NCI-H774 (cell line): Measurements from ENCODE around the gene DNAJC7.
A peak's percentile ranks its signal among the peaks of the same experiment; 100 is the strongest.
"Not testable (repeated sequence)": the region's sequence is repeated elsewhere in the genome, so short reads cannot be mapped to it uniquely, and the experiment has no call there.

Experiments
- DNase-seq: peaks from one replicate; lab custom pipeline; 2025; lab: John Stamatoyannopoulos, UW

DNAJC7 gene

DNA sequence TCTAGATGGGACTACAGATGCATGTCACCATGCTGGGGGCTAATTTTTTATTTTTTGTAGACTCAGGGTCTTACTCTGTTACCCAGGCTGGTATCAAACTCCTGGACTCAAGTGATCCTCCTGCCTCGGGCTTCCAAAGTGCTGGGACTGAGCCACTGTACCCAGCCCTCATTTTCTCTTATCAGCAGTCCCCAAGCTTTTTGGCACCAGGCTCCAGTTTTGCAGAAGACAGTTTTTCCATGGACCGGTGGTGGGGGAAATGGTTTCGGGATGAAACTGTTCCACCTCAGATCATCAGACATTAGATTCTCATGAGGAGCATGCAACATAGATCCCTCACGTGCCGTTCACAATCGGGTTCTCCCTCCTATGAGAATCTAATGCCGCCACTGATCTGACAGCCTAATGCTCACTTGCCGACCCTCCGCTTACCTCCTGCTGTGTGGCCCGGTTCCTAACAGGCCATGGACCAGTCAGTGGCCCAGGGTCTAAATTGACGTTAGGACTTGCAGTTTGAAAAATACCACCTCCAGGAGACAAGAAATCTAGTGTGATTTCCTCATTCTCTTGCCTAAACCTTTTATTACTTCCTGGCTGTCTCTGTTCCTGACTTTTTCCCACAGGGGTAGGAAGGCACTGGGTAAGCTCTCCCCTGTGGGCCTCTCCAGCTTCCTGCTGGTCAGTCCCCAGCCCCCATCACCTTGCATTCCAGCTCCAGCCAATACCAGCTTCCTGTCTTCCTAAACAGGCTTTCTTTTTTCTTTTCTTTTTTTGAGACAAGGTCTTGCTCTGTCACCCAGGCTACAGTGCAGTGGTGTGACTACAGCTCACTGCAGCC is 60.0 kb downstream of the DNAJC7 start:
- DNase-seq, result no peak

DNA sequence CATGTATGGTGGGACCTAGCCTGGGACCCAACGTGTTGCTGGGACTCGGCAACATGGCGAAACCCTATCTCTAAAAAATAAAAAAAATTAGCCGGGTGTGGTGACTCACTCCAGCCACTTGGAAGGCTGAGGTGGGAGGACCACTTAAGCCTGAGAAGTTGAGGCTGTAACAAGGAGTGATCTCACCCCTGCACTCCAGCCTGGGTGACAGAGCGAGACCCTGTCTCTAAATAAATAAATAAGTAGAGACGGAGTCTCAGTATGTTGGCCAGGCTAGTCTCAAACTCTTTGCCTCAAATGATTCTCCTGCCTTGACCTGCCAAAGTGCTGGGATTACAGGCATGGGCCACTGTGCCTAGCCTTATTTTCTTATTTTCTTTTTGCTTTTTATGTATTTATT is 60.7 kb downstream of the DNAJC7 start:
- DNase-seq, result no peak

DNA sequence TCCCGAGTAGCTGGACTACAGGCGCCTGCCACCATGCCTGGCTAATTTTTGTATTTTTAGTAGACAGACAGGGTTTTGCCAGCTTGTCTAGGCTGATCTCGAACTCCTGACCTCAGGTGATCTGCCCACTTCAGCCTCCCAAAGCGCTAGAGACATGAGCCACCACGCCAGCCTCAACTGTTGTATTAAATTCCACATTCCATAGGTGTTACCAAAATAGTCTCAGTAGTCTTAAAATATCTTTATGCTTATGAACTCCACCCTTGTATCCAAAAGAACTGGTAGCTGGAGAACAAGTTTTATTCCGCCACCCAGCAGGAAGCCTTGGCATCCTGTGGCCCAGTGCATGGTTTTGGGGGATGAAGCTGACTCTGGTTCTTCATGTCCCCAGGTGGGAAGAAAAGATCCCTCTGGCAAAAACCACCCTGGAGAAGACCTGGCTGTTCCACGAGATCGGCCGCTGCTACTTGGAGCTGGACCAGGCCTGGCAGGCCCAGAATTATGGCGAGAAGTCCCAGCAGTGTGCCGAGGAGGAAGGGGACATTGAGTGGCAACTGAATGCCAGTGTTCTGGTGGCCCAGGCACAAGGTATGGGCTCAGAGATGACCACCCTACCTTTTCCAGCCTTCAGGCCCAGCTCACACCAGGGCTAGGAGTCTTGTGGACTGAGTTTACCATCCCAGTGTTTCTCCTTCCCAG is 68.3 kb downstream of the DNAJC7 start:
- DNase-seq, result no peak

DNA sequence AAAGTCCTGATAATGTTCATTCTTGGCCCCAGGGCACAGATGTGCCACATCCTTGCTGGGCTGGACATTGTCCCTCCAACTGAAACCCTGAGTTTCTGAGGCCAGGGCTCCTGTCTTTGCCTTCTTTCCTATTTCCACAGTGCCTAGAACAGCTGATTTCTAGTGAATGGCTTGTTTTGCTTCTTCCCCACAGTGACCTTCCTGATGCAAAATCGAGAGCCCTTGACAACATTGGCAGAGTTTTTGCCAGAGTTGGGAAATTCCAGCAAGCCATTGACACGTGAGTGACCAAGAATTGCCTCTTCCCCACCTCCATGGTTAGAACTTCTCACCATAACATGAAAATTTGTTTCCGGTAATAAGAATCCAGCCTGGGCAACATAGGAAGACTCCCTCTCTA is 72.3 kb downstream of the DNAJC7 start:
- no peak for DNase-seq

DNA sequence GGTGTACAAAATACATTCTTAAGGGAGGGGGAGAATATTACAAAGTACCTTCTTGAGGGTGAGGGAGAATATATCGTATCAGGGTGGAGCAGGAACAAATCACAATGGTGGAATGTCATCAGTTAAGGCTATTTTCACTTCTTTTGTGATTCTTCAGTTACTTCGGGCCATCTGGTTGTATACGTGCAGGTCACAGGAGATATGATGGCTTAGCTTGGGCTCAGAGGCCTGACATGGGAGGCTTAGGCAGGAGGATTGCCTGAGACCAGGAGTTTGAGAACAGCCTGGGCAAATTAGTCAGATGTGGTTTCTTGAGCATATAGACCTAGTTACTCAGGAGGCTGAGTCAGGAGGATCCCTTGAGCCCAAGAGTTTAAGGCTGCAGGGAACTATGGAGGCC is 73.7 kb downstream of the DNAJC7 start:
- no peak for DNase-seq

DNA sequence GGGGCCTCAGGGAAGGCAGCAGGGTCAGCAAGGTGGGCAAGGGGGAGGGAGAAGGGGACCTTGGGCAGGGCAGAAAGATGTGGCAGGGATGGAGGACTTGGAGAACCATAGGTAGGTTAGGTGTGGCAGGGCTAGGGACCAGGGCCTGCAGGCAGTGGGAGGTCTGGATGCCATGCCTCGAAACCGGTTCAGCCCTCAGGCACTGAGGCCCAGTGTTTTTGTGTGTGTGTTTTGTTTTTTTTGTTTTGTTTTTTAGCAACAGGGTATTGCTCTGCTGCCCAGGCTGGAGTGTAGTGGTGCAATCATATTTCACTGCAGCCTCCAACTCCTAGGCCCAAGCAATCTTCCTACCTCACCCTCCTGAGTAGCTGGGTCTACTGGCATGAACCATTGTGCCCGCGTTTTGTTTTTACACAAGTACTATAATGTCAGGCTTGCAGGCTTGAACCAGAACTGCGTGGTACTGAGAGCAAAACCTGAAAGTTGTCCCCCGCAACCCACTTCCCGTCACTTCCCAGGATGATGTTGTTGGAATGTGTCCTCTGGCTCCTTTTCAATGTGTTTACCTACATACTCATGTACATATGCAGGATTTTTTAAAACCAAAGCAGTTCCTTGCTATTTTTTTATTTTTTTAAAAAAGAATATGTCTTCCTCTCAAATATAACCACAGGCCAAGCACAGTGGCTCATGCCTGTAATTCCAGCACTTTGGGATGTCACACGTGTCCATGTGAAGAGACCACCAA is 74.4 kb downstream of the DNAJC7 start:
- DNase-seq, result no peak

DNA sequence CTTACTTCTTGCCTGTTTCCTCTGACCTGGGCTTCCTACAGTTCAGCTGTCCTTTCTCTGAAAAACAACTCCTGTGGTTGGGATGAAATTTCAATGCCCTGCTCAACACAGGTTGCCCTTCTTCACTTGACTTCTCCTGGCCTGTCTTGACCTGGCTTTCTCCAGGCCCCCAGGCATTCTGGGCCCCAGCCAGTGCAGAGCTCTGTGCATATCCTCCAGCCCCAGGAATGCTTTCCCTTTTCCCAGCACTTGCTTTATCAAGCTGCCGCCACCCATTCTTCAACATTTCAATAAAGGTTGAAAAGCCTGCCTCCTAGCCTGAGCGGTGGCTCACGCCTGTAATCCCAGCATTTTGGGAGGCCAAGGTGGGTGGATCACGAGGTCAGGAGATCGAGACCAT is 76.1 kb downstream of the DNAJC7 start:
- no peak for DNase-seq

DNA sequence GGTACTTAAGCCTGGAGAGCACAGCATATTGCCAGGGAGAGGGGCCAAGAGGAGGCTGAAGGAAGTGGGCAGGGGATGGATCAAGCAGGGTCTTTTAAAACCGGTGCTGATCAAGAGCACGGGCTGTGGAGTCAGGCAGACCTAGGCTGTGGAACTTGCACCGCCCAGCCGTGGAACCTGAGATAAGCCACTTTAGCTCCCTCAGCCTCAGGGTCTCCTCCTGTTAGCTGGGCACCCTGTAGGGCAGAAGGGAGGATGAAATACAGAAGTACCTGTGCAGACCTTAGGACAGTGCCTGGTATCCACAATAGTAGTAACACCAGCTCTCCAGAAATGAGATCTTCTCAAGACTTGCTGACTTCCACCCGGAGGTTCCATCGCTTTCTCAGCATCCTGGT is 77.5 kb downstream of the DNAJC7 start:
- no peak for DNase-seq

DNA sequence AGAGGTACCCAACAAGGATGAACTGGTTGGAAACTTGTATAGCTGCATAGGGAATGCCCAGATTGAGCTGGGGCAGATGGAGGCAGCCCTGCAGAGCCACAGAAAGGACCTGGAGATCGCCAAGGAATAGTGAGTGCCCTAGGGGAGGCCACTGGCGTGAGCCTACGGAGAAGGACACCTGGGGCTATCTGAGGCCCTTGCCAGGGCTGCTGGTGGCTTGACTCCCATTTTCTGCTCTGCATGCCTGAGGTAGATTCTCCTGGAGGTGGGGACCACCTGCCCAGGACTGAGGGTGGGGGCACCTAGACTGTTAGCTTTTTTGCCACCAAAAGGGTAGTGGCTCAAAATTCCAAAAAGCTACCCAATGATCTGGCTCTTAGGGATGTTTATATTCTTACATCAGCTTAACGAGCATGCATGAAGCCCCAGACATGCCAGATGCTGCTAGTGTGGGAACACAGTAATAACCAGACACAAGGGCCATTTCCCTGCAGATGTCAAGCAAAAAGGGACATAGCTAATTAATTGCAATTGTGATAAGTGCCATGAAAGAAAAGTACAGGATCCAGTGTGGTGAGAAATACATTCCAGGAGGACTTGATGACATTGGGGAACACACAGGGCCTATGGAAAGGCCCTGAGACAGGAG is 78.1 kb downstream of the DNAJC7 start:
- DNase-seq, result no peak

DNA sequence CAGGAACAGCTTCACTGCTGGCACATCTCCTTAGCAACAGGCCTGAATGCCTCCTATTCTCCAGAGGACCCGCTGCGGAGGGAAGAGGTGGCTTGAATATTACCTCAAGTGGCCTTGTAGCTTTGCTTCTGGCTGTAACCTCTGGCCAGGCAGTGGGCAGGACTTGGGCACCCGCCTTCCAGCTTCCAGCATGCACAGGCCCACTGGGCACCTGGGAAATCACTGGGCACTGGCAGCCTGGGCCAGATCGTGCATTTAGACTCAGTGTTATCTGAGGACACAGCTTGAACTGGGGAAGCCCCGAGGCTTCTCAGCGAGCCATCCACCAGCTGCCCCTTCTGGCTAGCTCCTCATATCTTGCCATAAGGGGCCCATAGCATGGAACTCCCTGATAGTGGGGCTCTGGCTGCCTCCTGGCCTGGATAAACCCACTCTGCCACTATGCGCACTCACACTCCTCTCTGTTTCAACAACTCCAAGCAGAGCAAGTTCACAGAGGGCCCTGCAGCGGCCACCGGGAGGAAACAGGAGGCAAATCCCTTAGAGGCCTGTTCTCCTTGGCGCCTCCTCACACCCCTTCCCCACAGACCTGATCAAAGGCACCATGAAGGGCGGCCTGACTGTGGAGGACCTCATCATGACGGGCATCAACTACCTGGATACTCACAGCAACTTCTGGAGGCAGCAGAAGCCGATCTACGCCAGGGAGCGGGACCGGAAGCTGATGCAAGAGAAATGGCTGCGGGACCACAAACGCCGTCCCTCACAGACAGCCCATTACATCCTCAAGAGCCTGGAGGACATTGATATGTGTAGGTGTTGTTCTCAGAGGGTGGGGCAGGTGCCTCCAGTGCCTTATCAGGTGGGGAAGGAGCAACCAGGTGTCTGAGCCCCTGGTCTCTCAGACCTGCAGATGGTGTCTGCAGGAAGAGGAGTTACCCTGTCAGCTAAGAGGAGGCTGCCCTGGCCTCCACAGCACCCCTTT is 79.0 kb downstream of the DNAJC7 start:
- DNase-seq, result no peak

DNA sequence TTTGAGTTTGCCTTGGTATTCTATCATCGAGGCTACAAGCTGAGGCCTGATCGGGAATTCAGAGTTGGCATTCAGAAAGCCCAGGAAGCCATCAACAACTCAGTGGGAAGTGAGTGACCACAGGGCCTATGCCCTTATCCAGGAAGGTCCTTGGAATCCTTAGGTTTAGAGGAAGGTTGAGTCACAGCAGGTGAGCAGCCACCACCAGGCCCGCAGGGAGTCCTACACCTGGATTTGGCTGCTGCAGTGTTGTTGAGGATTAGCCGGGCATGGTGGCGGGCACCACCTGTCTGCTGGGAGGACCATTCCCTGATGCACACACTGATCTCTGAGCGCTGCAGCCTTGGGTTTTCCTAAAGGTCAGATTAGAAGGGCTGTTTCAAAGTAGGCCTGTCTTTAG is 81.6 kb downstream of the DNAJC7 start:
- no peak for DNase-seq

DNA sequence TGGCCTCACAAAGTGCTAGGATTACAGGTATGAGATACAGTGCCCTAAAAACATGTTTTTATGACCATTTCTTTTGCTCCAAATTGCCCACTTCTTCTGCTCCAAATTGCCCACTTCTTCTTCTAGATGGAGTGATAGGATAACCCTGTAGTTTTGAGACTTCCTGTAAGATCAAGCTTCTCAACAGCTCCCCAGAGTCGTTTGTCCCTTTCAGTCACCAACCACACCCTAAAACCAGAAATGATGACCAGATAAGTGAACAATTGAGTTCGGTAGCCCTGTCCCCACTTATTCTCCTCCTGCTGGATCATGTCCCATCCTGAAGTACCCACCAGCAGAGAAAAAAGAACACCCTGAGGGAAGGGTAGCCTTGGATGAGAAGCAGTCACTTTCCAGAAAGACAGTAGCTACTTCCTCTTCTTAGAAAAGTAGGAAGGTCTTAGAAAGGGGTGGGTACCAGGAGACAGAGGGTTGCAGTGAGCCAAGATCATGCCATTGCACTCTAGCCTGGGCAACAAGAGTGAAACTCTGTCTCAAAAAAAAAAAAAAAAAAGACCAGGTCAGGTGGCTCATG is 84.3 kb downstream of the DNAJC7 start:
- DNase-seq, result no peak

DNA sequence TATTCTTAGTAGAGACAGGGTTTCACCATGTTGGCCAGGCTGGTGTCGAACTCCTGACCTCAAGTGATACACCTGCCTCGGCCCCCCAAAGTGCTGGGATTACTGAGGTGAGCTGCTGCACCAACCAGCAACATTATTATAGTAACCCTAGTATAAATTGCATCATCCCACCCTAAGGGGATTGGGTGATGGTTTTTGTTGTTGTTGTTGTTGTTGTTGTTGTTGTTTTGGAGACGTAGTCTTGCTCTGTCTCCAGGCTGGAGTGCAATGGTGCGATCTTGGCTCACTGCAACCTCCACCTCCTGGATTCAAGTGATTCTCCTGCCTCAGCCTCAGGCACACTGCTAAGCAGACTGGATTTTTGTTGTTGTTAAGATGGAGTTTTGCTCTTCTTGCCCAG is 85.5 kb downstream of the DNAJC7 start:
- DNase-seq, result not testable (repeated sequence)

DNA sequence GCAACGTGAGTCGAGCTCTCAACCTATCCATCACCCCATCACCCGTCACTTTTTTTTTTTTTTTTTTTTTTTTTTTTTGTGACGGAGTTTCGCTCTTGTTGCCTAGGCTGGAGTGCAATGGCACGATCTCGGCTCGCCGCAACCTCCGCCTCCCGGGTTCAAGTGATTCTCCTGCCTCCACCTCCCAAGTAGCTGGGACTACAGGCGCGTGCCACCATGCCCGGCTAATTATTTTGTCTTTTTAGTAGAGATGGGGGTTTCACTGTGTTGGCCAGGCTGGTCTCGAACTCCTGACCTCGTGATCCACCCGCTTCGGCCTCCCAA is 86.4 kb downstream of the DNAJC7 start:
- not testable (repeated sequence) for DNase-seq

DNA sequence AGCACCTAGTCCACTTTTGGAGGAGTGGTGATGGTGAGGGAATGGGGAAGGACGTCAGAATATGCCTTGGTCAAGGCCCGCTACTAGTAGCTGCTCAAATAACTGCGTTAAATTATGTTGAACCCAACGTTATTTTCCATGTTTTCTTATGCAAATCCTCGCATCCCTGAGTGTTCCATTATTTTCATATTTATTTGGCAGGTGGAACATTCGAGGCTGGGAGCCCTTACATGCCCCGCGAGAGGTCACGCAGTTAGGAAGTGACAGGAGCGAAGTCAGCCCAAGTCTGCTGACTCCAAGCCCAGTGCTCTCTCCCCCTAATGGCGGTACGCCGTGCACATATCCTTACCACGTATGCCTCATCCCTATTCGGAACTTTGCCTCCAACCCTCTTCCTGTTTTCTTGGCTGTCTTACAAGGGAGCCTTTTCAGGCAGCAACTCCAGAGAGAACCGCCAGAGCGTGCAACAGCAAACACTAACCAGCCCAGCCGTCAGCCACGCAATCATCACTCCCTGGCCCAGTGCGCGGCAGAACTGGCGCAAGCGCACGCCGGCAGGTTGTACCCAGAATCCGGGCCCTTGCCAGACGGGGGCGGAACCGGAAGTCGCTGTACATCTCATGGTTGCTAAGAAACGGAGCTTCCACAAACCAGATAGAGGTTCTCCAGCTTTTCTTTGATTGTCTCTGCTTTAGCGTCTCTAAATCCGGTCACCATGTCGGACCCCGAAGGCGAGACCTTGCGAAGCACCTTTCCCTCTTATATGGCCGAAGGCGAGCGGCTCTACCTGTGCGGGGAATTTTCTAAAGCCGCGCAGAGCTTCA is 87.0 kb downstream of the DNAJC7 start, which contains the start of gene ODAD4:
Gene ODAD4 (plus strand): TSS at position 609 of the 824 bp plus-strand sequence. CDS start 107 bp downstream, at position 716.
- DNase-seq, result peak; percentile 99

DNA sequence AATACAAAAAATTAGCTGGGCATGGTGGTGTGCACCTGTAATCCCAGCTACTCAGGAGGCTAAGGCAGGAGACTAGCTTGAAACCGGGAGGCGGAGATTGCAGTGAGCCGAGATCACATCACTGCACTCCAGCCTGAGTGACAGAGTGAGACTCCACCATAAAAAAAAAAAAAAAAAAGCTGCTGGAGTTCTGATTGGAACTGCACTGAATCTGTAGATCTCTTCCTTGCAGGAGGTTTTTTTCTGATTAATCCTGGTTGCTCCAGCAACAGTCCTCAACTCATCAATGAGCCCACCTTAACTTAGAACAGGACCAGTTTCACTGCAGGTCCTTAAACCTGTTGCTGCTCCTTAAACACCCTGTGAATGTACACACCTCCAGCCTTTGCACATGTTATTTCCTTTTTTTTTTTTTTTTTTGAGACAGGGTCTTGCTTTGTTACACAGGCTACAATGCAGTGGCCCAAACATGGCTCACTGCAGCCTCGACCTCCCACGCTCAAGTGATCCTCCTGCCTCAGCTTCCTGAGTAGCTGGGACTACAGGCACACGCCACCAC is 88.5 kb downstream of the DNAJC7 start:
- no peak for DNase-seq
